HepG2 (cell line): ENCODE results near the gene ZMPSTE24. TPM values are rescaled to one million over a fixed set of nuclear protein-coding genes. Genes with fewer than 3 reads are reported as not detected.

Experiments used
- AFF4 ChIP-seq: sonication (generic); formaldehyde crosslinking; IDR thresholded peaks from 2 replicates; pipeline ENCODE4 v1.4.0; 2020; ENCODE audit warnings: missing genetic modification reagents
- GATAD2A ChIP-seq: IDR thresholded peaks from 2 replicates; pipeline ENCODE4 v1.6.1; 2016
- IKZF5 ChIP-seq: IDR thresholded peaks from 2 replicates; pipeline ENCODE4 v1.6.1; 2018; ENCODE audit warnings: missing genetic modification reagents, mild to moderate bottlenecking, missing compliant biosample characterization
- MLXIP ChIP-seq: sonication (generic); formaldehyde crosslinking; IDR thresholded peaks from 2 replicates; pipeline ENCODE4 v1.9.0; 2021; ENCODE audit warnings: missing genetic modification reagents, borderline replicate concordance
- RERE ChIP-seq: IDR thresholded peaks from 2 replicates; pipeline ENCODE4 v1.6.1; 2016; ENCODE audit warnings: low read depth, missing genetic modification reagents, missing compliant biosample characterization
- RFXANK ChIP-seq: IDR thresholded peaks from 2 replicates; pipeline ENCODE4 v1.6.1; 2016
- RXRA ChIP-seq: sonication (generic); formaldehyde crosslinking; IDR thresholded peaks from 2 replicates; pipeline ENCODE4 v1.5.1; 2020; ENCODE audit warnings: missing genetic modification reagents
- ZMAT3 ChIP-seq: sonication (generic); formaldehyde crosslinking; conservative IDR thresholded peaks from 2 replicates; pipeline ENCODE4 v1.7.0; 2021; ENCODE audit warnings: missing genetic modification reagents
- ZMAT5 ChIP-seq: sonication (generic); formaldehyde crosslinking; IDR thresholded peaks from 2 replicates; pipeline ENCODE4 v1.5.0; 2020; ENCODE audit warnings: mild to moderate bottlenecking, low read depth, missing genetic modification reagents, borderline replicate concordance
- ZNF12 ChIP-seq: sonication (generic); formaldehyde crosslinking; IDR thresholded peaks from 2 replicates; pipeline ENCODE4 v1.5.0; 2020; ENCODE audit warnings: missing genetic modification reagents
- ZNF800 ChIP-seq: sonication (generic); formaldehyde crosslinking; IDR thresholded peaks from 2 replicates; pipeline ENCODE4 v1.4.0; 2020; ENCODE audit warnings: missing genetic modification reagents
- polyA plus RNA-seq, 8 experiments: library from polyadenylated mRNA; depleted of rRNA in 3 of 8; stranded (reverse) in 7 of 8; unstranded in 1 of 8; fragments of >200 nt; fragmentation: Illumina TruSeq in 4 of 8; extraction: Trizol in 4 of 8; gene quantifications; 2 replicates each; pipeline versions ENCODE4 v1.2.1 to v1.2.3, GENCODE V29; 2011 to 2016; ENCODE audit warnings: low read depth in 4 of 8, missing spikeins in 1 of 8, mixed read lengths in 1 of 8; ENCODE audit not compliant: insufficient read depth in 1 of 8
- total RNA-seq, 5 experiments: library from RNA; depleted of rRNA; stranded (reverse); fragments of >200 nt; fragmentation: Illumina TruSeq; extraction: Trizol; gene quantifications; 2 replicates each; pipeline ENCODE4 v1.2.3, GENCODE V29; 2016; ENCODE audit warnings: low read depth in 1 of 5

ZMPSTE24 gene
- total and polyA plus RNA-seq, 2 of the 13 experiments (the other 11 are each of a cell fraction or from before 2014, with no cell fraction given): 13.6 to 60.2 TPM

GRCh38 chr1:40257688-40258444 is at the start of gene ZMPSTE24 (continued):
- TF ChIP-seq RERE (CRISPR knock-in tag) (peak; percentile 31; the same call in 1 of the 2 replicates), ZMAT3 (peak; percentile 61), MLXIP (CRISPR knock-in tag) (peak; percentile 28; the same call in 1 of the 2 replicates), ZNF800 (CRISPR knock-in tag) (no peak), IKZF5 (peak; percentile 82), ZNF12 (CRISPR knock-in tag) (peak; percentile 78; the same call in 1 of the 2 replicates), RFXANK (CRISPR knock-in tag) (no peak; the same call in 1 of the 2 replicates), ZMAT5 (CRISPR knock-in tag) (0 out of 2 replicates have a peak, but pooled peaks have one; percentile 42), GATAD2A (CRISPR knock-in tag) (peak; percentile 80), RXRA (CRISPR knock-in tag) (peak; percentile 79), AFF4 (0 out of 2 replicates have a peak, but pooled peaks have one; percentile 24)
